Testis (tissue), 2 donors: ENCODE data around the gene PCSK6.

Experiments used
- POLR2A ChIP-seq: fragments of 450-650 bp; IDR thresholded peaks from one replicate; pipeline ENCODE4 v1.6.1; 2017; ENCODE audit warnings: antibody characterized with exemption, mild to moderate bottlenecking, moderate library complexity
- TF ChIP-seq, protein P1 (sequence below), 3 experiments: fragments of 450-650 bp in 2 of 3; fragments of 200-600 bp in 1 of 3; sonication (generic) in 1 of 3; IDR thresholded peaks; one replicate each; pipeline ENCODE4 v1.5.1; 2016 to 2019; ENCODE audit warnings: antibody characterized with exemption in 3 of 3, mild to moderate bottlenecking in 2 of 3, moderate library complexity in 1 of 3

- TF ChIP-seq, protein P1, sequence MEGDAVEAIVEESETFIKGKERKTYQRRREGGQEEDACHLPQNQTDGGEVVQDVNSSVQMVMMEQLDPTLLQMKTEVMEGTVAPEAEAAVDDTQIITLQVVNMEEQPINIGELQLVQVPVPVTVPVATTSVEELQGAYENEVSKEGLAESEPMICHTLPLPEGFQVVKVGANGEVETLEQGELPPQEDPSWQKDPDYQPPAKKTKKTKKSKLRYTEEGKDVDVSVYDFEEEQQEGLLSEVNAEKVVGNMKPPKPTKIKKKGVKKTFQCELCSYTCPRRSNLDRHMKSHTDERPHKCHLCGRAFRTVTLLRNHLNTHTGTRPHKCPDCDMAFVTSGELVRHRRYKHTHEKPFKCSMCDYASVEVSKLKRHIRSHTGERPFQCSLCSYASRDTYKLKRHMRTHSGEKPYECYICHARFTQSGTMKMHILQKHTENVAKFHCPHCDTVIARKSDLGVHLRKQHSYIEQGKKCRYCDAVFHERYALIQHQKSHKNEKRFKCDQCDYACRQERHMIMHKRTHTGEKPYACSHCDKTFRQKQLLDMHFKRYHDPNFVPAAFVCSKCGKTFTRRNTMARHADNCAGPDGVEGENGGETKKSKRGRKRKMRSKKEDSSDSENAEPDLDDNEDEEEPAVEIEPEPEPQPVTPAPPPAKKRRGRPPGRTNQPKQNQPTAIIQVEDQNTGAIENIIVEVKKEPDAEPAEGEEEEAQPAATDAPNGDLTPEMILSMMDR (IDR thresholded peaks at IDR 0.05): no peak
- no peak for TF ChIP-seq POLR2A
Observed at GRCh38 chr15:101388046-101388445, 101.5 kb downstream of the PCSK6 start.
